ENCODE measurements around the gene SLC17A8. TPM values are rescaled to one million over a fixed set of nuclear protein-coding genes. Genes with fewer than 3 reads are reported as not detected.
"Not testable (repeated sequence)": the region's sequence is repeated elsewhere in the genome, so short reads cannot be mapped to it uniquely, and the experiment has no call there.

The SLC17A8 gene
- total RNA-seq, 1 donor from 2014 or later, result 2.6 TPM

DNA sequence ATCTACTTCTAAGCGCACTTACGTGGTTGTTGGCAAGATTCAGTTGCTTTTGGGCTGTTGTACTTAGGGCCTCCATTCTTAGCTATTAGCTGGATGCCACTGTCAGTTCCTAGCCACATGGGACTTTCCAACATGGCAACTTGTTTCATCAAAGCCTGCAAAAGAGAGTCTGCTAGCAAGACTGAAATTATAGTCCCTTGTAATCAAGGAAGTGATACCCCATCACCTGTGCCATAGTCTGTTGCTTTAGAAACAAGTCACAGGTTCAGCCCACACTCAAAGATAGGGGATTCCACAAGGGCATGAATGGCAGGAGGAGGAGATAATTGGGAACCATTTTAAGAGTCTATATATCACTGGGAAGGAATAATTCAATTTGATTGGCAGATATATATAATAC lies 27.1 kb upstream of the SLC17A8 start:
- no peak for DNase-seq (ENCODE audit: extremely low spot score, unreplicated experiment)
- Mint-ChIP-seq H3K36me3 (peaks cover 19% of the 10 kb centered on the region), H3K27ac (no peak overlapping the region), H3K4me3 (no peak overlapping the region), H3K27me3 (no peaks in the 10 kb centered on the region), H3K4me1 (ENCODE audit: unreplicated experiment) (no peaks in the 10 kb centered on the region), H3K9me3 (no peaks in the 10 kb centered on the region)
- TF ChIP-seq, protein P1, sequence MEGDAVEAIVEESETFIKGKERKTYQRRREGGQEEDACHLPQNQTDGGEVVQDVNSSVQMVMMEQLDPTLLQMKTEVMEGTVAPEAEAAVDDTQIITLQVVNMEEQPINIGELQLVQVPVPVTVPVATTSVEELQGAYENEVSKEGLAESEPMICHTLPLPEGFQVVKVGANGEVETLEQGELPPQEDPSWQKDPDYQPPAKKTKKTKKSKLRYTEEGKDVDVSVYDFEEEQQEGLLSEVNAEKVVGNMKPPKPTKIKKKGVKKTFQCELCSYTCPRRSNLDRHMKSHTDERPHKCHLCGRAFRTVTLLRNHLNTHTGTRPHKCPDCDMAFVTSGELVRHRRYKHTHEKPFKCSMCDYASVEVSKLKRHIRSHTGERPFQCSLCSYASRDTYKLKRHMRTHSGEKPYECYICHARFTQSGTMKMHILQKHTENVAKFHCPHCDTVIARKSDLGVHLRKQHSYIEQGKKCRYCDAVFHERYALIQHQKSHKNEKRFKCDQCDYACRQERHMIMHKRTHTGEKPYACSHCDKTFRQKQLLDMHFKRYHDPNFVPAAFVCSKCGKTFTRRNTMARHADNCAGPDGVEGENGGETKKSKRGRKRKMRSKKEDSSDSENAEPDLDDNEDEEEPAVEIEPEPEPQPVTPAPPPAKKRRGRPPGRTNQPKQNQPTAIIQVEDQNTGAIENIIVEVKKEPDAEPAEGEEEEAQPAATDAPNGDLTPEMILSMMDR (conservative IDR thresholded peaks at IDR 0.05), result no peak

DNA sequence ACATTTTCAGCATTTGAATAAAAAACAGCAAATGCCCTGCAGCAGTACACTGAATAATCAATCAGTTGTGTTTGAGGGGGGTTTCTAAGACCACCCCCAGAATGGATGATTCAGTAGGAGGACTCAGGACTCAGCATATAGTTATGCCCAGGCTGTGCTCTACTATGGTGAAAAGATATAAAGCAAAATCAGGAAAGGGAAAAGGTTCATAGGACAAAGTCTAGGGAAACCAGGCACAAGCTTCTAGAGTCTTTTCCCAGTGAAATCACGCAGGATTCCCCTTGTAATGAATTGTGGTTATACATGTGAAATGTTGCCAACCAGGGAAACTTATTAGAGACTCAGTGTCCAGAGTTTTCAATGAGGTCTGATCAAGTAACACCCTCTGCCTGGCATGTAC lies 25.0 kb upstream of the SLC17A8 start:
- H3K27ac Mint-ChIP-seq, result no peak overlapping the region
- DNase-seq (ENCODE audit: extremely low spot score, unreplicated experiment), result no peak
- H3K4me3 Mint-ChIP-seq, result no peak overlapping the region
- H3K36me3 Mint-ChIP-seq, result peaks cover 26% of the 10 kb centered on the region
- TF ChIP-seq, protein P1 (conservative IDR thresholded peaks at IDR 0.05), result no peak
- no peaks in the 10 kb centered on the region for H3K4me1 Mint-ChIP-seq (ENCODE audit: unreplicated experiment)
- no peaks in the 10 kb centered on the region for H3K27me3 Mint-ChIP-seq
- H3K9me3 Mint-ChIP-seq, result no peaks in the 10 kb centered on the region

DNA sequence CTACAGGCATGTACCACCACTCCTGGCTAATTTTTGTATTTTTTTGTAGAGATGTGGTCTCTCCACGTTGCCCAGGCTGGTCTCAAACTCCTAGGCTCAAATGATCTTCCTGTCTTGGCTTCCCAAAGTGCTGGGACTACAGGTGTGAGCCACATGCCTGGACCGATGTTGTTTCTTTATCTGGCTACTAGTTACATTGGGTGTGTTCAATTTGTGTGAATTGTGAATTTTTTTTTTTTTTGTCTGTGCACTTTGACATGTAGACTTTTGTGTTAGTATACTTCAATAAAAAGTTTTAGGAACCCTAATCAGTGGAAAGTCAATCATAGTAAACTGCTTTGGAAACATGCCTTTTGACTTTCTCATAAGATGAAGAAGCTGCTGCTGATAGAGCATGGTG lies 24.0 kb upstream of the SLC17A8 start:
- Mint-ChIP-seq H3K36me3 (peaks cover 23% of the 10 kb centered on the region), H3K9me3 (no peaks in the 10 kb centered on the region), H3K27me3 (no peaks in the 10 kb centered on the region), H3K4me1 (ENCODE audit: unreplicated experiment) (no peaks in the 10 kb centered on the region), H3K4me3 (no peak overlapping the region), H3K27ac (no peak overlapping the region)
- no peak for DNase-seq (ENCODE audit: extremely low spot score, unreplicated experiment)
- TF ChIP-seq, protein P1 (conservative IDR thresholded peaks at IDR 0.05), result no peak

DNA sequence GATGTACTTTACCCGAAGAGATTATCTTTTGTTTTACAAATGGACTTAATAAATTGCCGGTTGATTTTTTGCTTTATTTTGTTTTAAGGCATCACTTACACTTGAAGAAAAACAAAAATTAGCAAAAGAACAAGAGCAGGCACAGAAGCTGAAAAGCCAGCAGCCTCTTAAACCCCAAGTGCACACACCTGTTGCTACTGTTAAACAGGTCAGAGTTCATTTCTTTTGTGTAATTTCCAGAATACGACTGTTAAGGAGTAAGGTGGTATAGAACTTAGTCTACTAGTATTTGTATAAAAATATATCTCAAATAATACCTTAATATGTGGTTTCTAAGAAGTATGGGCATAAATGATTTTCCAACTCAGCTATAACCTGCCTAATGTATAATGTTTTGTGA lies 19.6 kb upstream of the SLC17A8 start:
- Mint-ChIP-seq H3K4me1 (ENCODE audit: unreplicated experiment) (no peaks in the 10 kb centered on the region), H3K27me3 (no peaks in the 10 kb centered on the region), H3K4me3 (no peak overlapping the region), H3K9me3 (peaks cover under 1% of the 10 kb centered on the region), H3K36me3 (peaks cover 21% of the 10 kb centered on the region), H3K27ac (no peak overlapping the region)
- DNase-seq (ENCODE audit: extremely low spot score, unreplicated experiment), result no peak
- TF ChIP-seq, protein P1 (conservative IDR thresholded peaks at IDR 0.05), result no peak

DNA sequence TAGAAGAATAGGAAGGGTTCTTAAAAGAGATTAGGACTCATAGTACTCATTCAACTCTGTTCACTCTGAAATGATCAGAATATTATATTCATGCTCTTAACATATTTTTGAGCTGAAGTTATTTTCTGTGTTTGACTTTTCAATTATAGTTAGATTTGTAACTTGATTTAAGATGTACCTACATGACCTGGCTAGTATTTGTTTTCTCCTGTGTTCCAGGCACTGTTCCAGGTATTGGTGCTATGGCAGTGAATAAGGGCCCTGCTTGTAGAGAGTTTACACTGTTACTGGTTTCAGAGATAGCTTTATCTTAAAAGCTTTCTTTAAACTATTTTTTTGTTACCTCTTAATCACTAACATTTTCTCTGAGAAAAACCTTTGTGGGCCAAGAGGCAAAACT lies 19.1 kb upstream of the SLC17A8 start:
- no peak overlapping the region for H3K4me3 Mint-ChIP-seq
- DNase-seq (ENCODE audit: extremely low spot score, unreplicated experiment), result no peak
- H3K9me3 Mint-ChIP-seq, result peaks cover 4% of the 10 kb centered on the region
- H3K27me3 Mint-ChIP-seq, result no peaks in the 10 kb centered on the region
- H3K27ac Mint-ChIP-seq, result no peak overlapping the region
- no peaks in the 10 kb centered on the region for H3K4me1 Mint-ChIP-seq (ENCODE audit: unreplicated experiment)
- TF ChIP-seq, protein P1 (conservative IDR thresholded peaks at IDR 0.05), result no peak
- H3K36me3 Mint-ChIP-seq, result peaks cover 25% of the 10 kb centered on the region

DNA sequence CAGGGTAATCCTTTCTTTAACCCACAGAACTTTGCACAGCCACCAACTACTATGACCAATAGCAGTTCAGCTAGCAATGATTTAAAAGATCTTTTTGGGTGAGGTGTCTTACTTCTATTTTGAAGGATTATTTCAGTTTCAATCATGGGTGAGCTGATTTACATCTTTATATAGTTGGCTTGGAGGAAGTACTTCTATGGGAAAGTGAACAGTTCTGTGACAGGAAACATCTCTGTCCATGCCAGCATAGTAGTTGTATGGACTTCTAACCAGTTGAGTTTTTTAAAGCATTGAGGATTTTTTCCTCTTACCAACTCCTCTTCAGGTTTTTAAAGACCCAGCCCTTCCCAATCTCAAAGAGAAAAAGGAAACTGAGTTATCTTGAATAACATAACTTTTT lies 17.8 kb upstream of the SLC17A8 start:
- Mint-ChIP-seq H3K4me3 (no peak overlapping the region), H3K27me3 (no peaks in the 10 kb centered on the region), H3K9me3 (peaks cover 4% of the 10 kb centered on the region), H3K36me3 (peaks cover 22% of the 10 kb centered on the region), H3K27ac (no peak overlapping the region), H3K4me1 (ENCODE audit: unreplicated experiment) (no peaks in the 10 kb centered on the region)
- no peak for DNase-seq (ENCODE audit: extremely low spot score, unreplicated experiment)
- TF ChIP-seq, protein P1 (conservative IDR thresholded peaks at IDR 0.05), result no peak

DNA sequence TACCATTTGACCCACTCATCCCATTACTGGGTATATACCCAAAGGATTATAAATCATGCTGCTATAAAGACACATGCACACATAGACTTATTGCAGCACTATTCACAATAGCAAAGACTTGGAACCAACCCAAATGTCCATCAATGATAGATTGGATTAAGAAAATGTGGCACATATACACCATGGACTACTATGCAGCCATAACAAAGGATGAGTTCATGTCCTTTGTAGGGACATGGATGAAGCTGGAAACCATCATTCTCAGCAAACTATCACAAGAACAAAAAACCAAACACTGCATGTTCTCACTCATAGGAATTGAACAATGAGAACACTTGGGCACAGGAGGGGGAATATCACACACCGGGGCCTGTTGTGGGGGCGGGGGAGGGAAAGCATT lies 14.0 kb upstream of the SLC17A8 start:
- H3K4me3 Mint-ChIP-seq; H3K27ac Mint-ChIP-seq; DNase-seq (ENCODE audit: extremely low spot score, unreplicated experiment); H3K27me3 Mint-ChIP-seq; H3K9me3 Mint-ChIP-seq; H3K4me1 Mint-ChIP-seq (ENCODE audit: unreplicated experiment): not testable (repeated sequence)
- H3K36me3 Mint-ChIP-seq, result peaks cover 12% of the 10 kb centered on the region

DNA sequence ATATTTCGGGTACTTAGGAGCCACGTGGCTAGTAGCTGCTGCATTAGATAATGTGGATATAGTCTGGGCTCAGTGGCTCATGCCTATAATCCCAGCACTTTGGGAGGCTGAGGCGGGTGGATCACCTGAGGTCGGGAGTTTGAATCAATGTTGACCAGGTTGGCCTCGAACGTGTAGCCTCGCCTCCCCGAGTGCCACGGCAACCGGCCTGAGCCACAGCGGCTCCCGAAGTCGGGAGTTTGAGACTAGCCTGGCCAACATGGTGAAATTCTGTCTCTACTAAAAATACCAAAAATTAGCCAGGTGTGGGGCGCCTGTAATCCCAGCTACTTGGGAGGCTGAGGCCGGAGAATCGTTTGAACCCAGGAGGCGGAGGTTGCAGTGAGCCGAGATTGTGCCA lies 12.5 kb upstream of the SLC17A8 start:
- DNase-seq (ENCODE audit: extremely low spot score, unreplicated experiment); H3K4me3 Mint-ChIP-seq; H3K27me3 Mint-ChIP-seq; H3K27ac Mint-ChIP-seq; H3K36me3 Mint-ChIP-seq; H3K9me3 Mint-ChIP-seq; H3K4me1 Mint-ChIP-seq (ENCODE audit: unreplicated experiment): not testable (repeated sequence)
